Right atrium auricular region (tissue), 2 donors: Measurements from ENCODE around the gene C4orf36. TPM values are rescaled to one million over a fixed set of nuclear protein-coding genes. Genes with fewer than 3 reads are reported as not detected.

Source experiments
- DNase-seq: peaks from one replicate; pipeline ENCODE4 v3.0.0-alpha.2; 2019; ENCODE audit warnings: low spot score
- H3K27ac ChIP-seq, 2 donors: fragments of 200-600 bp; sonication (generic); 1 replicate in 1 of 2; 2 replicates in 1 of 2; pipeline ENCODE4 v1.5.1; 2016 to 2019
- H3K27me3 ChIP-seq, 2 donors: fragments of 200-600 bp; sonication (generic); one replicate each; pipeline versions ENCODE4 v1.5.1 to v1.6.0; 2017 to 2019
- H3K36me3 ChIP-seq: fragments of 200-600 bp; sonication (generic); one replicate; pipeline ENCODE4 v1.5.1; 2016
- H3K4me1 ChIP-seq, 2 donors: fragments of 200-600 bp; sonication (generic); one replicate each; pipeline versions ENCODE4 v1.5.1 to v1.6.0; 2017 to 2019
- H3K4me3 ChIP-seq, 2 donors: fragments of 200-600 bp; sonication (generic); 1 replicate in 1 of 2; 2 replicates in 1 of 2; pipeline ENCODE4 v1.5.1; 2017 to 2019; ENCODE audit warnings: mild to moderate bottlenecking in 1 of 2, moderate library complexity in 1 of 2
- H3K9me3 ChIP-seq, 2 donors: fragments of 200-600 bp; sonication (generic); one replicate each; pipeline ENCODE4 v1.5.1; 2019
- CTCF ChIP-seq, 2 donors: fragments of 200-600 bp; sonication (generic); IDR thresholded peaks; one replicate each; pipeline ENCODE4 v1.5.1; 2019; ENCODE audit warnings: antibody characterized with exemption in 2 of 2
- total RNA-seq, 2 donors: library from RNA; depleted of rRNA; stranded (reverse); fragments of >200 nt; gene quantifications; one replicate each; pipeline ENCODE4 v1.1.0, GENCODE V29; 2016

C4orf36 gene
- total RNA-seq, 2 donors from 2014 or later: not detected

GRCh38 chr4:86895692-86896488 lies 3.7 kb upstream of the C4orf36 start:
- H3K9me3 ChIP-seq: no peaks in the 10 kb centered on the region
- no peak overlapping the region for H3K4me3 ChIP-seq
- peaks cover 0 to 13% of the 10 kb centered on the region in 2 donors for H3K4me1 ChIP-seq
- no peak overlapping the region for H3K27ac ChIP-seq
- H3K36me3 ChIP-seq: no peaks in the 10 kb centered on the region
- no peaks in the 10 kb centered on the region for H3K27me3 ChIP-seq
- peak; percentile 50 to 77 for TF ChIP-seq CTCF (IDR thresholded peaks at IDR 0.05)
- no peak for DNase-seq

- Histone ChIP-seq H3K36me3 (no peaks in the 10 kb centered on the region), H3K4me3 (no peak overlapping the region), H3K4me1 (peaks cover 0 to 13% of the 10 kb centered on the region in 2 donors), H3K9me3 (no peaks in the 10 kb centered on the region), H3K27me3 (no peaks in the 10 kb centered on the region), H3K27ac (no peak overlapping the region)
- no peak for DNase-seq
- TF ChIP-seq CTCF (IDR thresholded peaks at IDR 0.05): no peak
These were observed 2.2 kb upstream of the C4orf36 start for GRCh38 chr4:86894455-86894854.

GRCh38 chr4:86893136-86893535 lies 914 bp upstream of the C4orf36 start:
- Histone ChIP-seq H3K9me3 (no peaks in the 10 kb centered on the region), H3K36me3 (no peaks in the 10 kb centered on the region), H3K27ac (no peak overlapping the region), H3K4me3 (no peak overlapping the region), H3K4me1 (peaks cover 0 to 13% of the 10 kb centered on the region in 2 donors), H3K27me3 (no peaks in the 10 kb centered on the region)
- TF ChIP-seq CTCF (IDR thresholded peaks at IDR 0.05): no peak
- no peak for DNase-seq

- Histone ChIP-seq H3K36me3 (no peaks in the 10 kb centered on the region), H3K9me3 (no peaks in the 10 kb centered on the region), H3K27me3 (no peaks in the 10 kb centered on the region), H3K4me3 (peak overlapping the region; percentile 68 to 82), H3K27ac (peak overlapping the region; percentile 54 to 64), H3K4me1 (peaks cover 0 to 13% of the 10 kb centered on the region in 2 donors)
- no peak for TF ChIP-seq CTCF (IDR thresholded peaks at IDR 0.05)
- no peak for DNase-seq
These were observed 376 bp upstream of the C4orf36 start for GRCh38 chr4:86892636-86892960.

- no peak for DNase-seq
- Histone ChIP-seq H3K27ac (no peak overlapping the region), H3K4me3 (no peak overlapping the region), H3K4me1 (peaks cover 0 to 13% of the 10 kb centered on the region in 2 donors), H3K9me3 (no peaks in the 10 kb centered on the region), H3K27me3 (no peaks in the 10 kb centered on the region), H3K36me3 (no peaks in the 10 kb centered on the region)
- no peak for TF ChIP-seq CTCF (IDR thresholded peaks at IDR 0.05)
These were observed 1.4 kb downstream of the C4orf36 start for GRCh38 chr4:86890790-86891189.

- TF ChIP-seq CTCF (IDR thresholded peaks at IDR 0.05): no peak
- Histone ChIP-seq H3K4me3 (no peak overlapping the region), H3K27me3 (no peaks in the 10 kb centered on the region), H3K27ac (no peak overlapping the region), H3K9me3 (peaks cover 4 to 16% of the 10 kb centered on the region in 2 donors), H3K36me3 (no peaks in the 10 kb centered on the region), H3K4me1 (no peaks in the 10 kb centered on the region)
- no peak for DNase-seq
These were observed 12.6 kb downstream of the C4orf36 start for GRCh38 chr4:86879641-86880040.
